Progenitor cell of endocrine pancreas (in vitro differentiated cells): ENCODE results near the gene TEAD1. TPM values are rescaled to one million over a fixed set of nuclear protein-coding genes. Genes with fewer than 3 reads are reported as not detected.

Experiments
- DNase-seq: peaks from one replicate; pipeline ENCODE4 v3.0.0; 2021; ENCODE audit warnings: low spot score; ENCODE audit not compliant: unreplicated experiment
- H3K27ac Mint-ChIP-seq: 2 replicates; pipeline ENCODE4 v1.8.0; 2021; ENCODE audit warnings: mild to moderate bottlenecking, moderate library complexity, mixed read lengths
- H3K27me3 Mint-ChIP-seq: 2 replicates; pipeline ENCODE4 v1.8.0; 2021; ENCODE audit warnings: mixed read lengths
- H3K36me3 Mint-ChIP-seq: 2 replicates; pipeline ENCODE4 v1.8.0; 2022; ENCODE audit warnings: mixed read lengths; ENCODE audit not compliant: insufficient read depth
- H3K4me1 Mint-ChIP-seq: 2 replicates; pipeline ENCODE4 v1.8.0; 2021; ENCODE audit warnings: low read depth, mixed read lengths
- H3K4me3 Mint-ChIP-seq: 2 replicates; pipeline ENCODE4 v1.8.0; 2021; ENCODE audit warnings: low read depth, mild to moderate bottlenecking, moderate library complexity, mixed read lengths
- H3K9me3 Mint-ChIP-seq: 2 replicates; pipeline ENCODE4 v1.8.0; 2021; ENCODE audit warnings: low read depth, mixed read lengths
- total RNA-seq: library from RNA; stranded (reverse); gene quantifications from 2 replicates; pipeline ENCODE4 v1.2.1, GENCODE V29; 2021
- TF ChIP-seq, protein P1 (sequence below): fragments of 200-600 bp; sonication (generic); IDR thresholded peaks from one replicate; pipeline ENCODE4 v1.5.0; 2021; ENCODE audit warnings: antibody characterized with exemption, mild to moderate bottlenecking; ENCODE audit not compliant: unreplicated experiment

The TEAD1 gene
- total RNA-seq, 1 donor from 2014 or later, result 92.4 TPM

- no peak overlapping the region for H3K27ac Mint-ChIP-seq
- peaks cover 10% of the 10 kb centered on the region for H3K9me3 Mint-ChIP-seq
- H3K4me3 Mint-ChIP-seq, result no peak overlapping the region
- DNase-seq, result no peak
- no peaks in the 10 kb centered on the region for H3K4me1 Mint-ChIP-seq
- H3K27me3 Mint-ChIP-seq, result no peaks in the 10 kb centered on the region
- TF ChIP-seq, protein P1, sequence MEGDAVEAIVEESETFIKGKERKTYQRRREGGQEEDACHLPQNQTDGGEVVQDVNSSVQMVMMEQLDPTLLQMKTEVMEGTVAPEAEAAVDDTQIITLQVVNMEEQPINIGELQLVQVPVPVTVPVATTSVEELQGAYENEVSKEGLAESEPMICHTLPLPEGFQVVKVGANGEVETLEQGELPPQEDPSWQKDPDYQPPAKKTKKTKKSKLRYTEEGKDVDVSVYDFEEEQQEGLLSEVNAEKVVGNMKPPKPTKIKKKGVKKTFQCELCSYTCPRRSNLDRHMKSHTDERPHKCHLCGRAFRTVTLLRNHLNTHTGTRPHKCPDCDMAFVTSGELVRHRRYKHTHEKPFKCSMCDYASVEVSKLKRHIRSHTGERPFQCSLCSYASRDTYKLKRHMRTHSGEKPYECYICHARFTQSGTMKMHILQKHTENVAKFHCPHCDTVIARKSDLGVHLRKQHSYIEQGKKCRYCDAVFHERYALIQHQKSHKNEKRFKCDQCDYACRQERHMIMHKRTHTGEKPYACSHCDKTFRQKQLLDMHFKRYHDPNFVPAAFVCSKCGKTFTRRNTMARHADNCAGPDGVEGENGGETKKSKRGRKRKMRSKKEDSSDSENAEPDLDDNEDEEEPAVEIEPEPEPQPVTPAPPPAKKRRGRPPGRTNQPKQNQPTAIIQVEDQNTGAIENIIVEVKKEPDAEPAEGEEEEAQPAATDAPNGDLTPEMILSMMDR, result no peak
- H3K36me3 Mint-ChIP-seq, result no peaks in the 10 kb centered on the region
Measured at GRCh38 chr11:12653729-12654128, 20.5 kb upstream of the TEAD1 start.

- H3K27ac Mint-ChIP-seq, result no peak overlapping the region
- no peaks in the 10 kb centered on the region for H3K27me3 Mint-ChIP-seq
- H3K4me1 Mint-ChIP-seq, result no peaks in the 10 kb centered on the region
- peaks cover 10% of the 10 kb centered on the region for H3K9me3 Mint-ChIP-seq
- DNase-seq, result no peak
- TF ChIP-seq, protein P1, result no peak
- no peak overlapping the region for H3K4me3 Mint-ChIP-seq
- no peaks in the 10 kb centered on the region for H3K36me3 Mint-ChIP-seq
Measured at GRCh38 chr11:12655842-12656241, 18.4 kb upstream of the TEAD1 start.

- H3K27ac Mint-ChIP-seq, result no peak overlapping the region
- TF ChIP-seq, protein P1, result no peak
- H3K27me3 Mint-ChIP-seq, result no peaks in the 10 kb centered on the region
- no peaks in the 10 kb centered on the region for H3K36me3 Mint-ChIP-seq
- no peaks in the 10 kb centered on the region for H3K4me1 Mint-ChIP-seq
- no peak overlapping the region for H3K4me3 Mint-ChIP-seq
- no peak for DNase-seq
- peaks cover 10% of the 10 kb centered on the region for H3K9me3 Mint-ChIP-seq
Measured at GRCh38 chr11:12657336-12657735, 16.9 kb upstream of the TEAD1 start.

DNA sequence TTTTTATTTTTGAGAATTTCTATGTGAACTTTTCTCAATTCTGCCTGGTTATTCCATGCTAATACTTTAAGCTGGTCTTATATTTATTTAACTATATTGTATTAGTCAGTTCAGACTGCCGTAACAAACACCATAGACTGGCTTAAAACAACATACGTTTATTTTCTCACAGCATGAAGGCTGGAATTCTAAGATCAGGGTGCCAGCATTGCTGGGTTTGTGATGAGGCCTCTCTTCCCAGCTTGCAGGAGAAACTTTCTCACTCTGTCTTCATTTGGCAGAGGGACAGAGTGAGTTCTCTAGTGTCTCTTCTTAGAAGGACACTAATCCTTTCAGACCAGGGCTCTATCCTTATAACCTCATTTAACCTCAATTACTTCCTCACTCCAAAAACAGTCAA is 16.2 kb upstream of the TEAD1 start:
- Mint-ChIP-seq H3K27me3 (no peaks in the 10 kb centered on the region), H3K27ac (no peak overlapping the region), H3K36me3 (no peaks in the 10 kb centered on the region), H3K4me3 (no peak overlapping the region), H3K4me1 (no peaks in the 10 kb centered on the region), H3K9me3 (peaks cover 10% of the 10 kb centered on the region)
- DNase-seq, result no peak
- TF ChIP-seq, protein P1, result no peak

DNA sequence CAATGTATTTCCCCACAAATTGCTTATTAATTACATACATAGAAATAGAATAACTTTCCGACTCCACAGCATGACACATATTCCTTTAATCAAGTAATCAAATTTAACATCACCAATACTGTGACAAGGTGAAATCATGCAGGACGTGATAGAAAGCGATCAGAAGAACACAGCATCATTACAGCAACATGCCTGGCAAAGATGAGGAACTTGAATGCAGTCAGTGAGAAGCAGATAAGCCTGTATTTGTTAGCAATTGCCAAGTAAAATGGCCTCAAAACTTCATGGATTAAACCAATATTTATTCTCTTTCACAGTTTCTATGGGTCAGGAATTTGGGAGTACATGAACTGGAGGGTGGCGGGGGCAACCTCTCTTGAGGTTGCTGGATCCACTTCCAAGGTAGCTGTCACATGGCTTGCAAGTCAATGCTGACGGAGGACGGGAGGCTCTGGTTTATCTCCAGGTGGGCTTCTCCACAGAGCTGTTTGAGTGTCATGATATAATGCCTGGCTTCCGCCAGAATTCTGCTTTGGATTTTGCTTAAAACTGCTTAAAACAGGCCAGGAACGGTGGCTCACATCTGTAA is 12.0 kb upstream of the TEAD1 start:
- Mint-ChIP-seq H3K4me1 (no peaks in the 10 kb centered on the region), H3K27ac (peak overlapping the region; percentile 57), H3K36me3 (no peaks in the 10 kb centered on the region), H3K4me3 (no peak overlapping the region), H3K9me3 (no peaks in the 10 kb centered on the region), H3K27me3 (peaks cover 14% of the 10 kb centered on the region)
- TF ChIP-seq, protein P1, result no peak
- no peak for DNase-seq
